Left cardiac atrium (tissue), 4 donors: ENCODE data around the gene DMBT1. TPM values are rescaled to one million over a fixed set of nuclear protein-coding genes. Genes with fewer than 3 reads are reported as not detected.
A peak's percentile ranks its signal among the peaks of the same experiment; 100 is the strongest.

Experiments used
- ATAC-seq, 2 donors: fragments of 200-7000 bp; cut with Tn5 transposase; one replicate each; pipeline ENCODE4 v1.9.1; 2020; ENCODE audit warnings: mild to moderate bottlenecking in 2 of 2, moderate library complexity in 2 of 2
- DNase-seq: peaks from one replicate; pipeline ENCODE4 v3.0.0-alpha.2; 2020
- intact Hi-C, 2 donors: fragments of 100-400 bp; cut with DNase I; formaldehyde crosslinking; loops; one replicate each; pipeline versions ENCODE4 v1.14.1 to v1.15.1; 2022 to 2023
- total RNA-seq, 2 donors: library from RNA; stranded (reverse); fragmentation: NEBNext Ultra II Directional; extraction: Animal tissue kit (Norgen Biotek cat#: 25700); gene quantifications; one replicate each; pipeline ENCODE4 v1.2.1, GENCODE V29; 2021
- donor health status: DM: no; HTN: yes; CAD: no.
- donor health status: DM: no; HTN: yes; CAD: no; lungs with severe emphysema.
- donor health status: DM: yes; HTN: yes; CAD: no.
- donor health status: Dilated cardiomyopathy.

Gene DMBT1
- total RNA-seq, 2 donors from 2014 or later = not detected

DNA sequence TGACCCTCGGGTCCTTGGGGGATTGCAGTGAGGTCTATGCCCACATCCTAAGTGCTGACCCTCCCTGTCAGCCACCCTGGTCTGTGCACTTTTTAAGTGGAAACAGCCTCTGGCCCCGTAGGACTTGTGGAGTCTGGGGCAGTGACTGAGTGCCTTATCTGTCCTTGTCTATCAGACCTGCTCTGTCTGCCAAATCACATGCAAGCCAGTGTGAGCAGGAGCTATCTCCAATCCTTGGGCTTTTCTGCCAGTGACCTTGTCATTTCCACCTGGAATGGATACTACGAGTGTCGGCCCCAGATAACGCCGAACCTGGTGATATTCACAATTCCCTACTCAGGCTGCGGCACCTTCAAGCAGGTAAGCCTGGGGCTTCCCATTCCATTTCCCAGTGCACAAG is 76.4 kb downstream of the DMBT1 start:
- intact Hi-C loops = no loop called here
- DNase-seq (no peak), ATAC-seq (peak; percentile 70 to 79)

GRCh38 chr10:122637376-122637775 is 76.8 kb downstream of the DMBT1 start:
- ATAC-seq (peak in 1 of 2 donors; percentile 52), DNase-seq (peak; percentile 45)
- intact Hi-C loops = no loop called here

DNA sequence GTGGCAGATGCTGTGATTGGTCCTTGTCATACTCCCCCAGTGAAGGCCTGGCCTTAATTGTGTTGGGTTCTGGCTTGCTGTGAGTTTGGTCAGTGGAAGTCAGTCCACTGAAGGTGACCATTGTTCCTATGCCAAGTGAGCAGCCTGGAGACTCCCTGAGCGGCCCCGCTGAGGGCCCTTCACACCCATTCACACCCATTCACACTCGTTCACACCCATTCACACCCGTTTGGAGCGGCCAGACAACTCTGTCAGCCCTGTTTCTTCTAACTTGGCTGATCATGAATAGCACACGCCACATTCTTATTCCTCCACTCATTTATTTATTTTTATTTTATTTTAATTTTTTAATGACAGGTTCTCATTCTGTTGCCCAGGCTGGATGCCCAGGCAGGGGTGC is 77.6 kb downstream of the DMBT1 start:
- intact Hi-C loops = no loop called here
- ATAC-seq (no peak), DNase-seq (no peak)

DNA sequence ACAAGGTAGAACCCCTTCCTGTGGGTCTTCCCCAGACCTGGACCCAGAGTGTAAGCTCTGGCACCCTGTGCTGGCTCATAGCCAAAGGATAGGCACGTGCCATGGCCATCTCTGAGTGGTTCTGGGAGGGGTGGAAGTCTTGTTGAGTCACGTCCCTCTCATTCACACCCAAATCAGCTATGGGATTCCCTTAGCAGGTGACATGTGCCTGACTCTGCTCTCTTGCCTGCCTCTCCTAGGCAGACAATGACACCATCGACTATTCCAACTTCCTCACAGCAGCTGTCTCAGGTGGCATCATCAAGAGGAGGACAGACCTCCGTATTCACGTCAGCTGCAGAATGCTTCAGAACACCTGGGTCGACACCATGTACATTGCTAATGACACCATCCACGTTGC is 79.2 kb downstream of the DMBT1 start:
- ATAC-seq = no peak

DNA sequence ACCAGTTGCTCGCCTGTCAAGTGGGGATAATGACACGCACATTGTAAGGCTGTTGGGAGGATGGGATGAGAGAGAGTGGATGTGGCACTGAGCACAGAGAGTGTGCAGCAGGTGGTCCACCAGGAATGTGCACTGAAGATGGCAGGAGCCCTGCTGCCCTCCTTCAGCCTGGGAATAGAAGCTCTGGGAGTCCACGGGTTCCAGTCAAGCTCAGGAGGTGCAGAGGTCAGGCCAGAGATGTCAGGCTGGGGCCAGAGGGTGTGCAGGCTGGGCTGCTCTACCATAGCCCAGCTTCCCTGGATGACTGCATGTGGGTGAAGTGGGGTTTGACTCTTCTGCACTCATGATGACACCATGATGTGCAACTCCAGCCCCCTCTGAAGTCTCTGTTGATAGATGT is 80.4 kb downstream of the DMBT1 start:
- ATAC-seq (no peak), DNase-seq (no peak)
- intact Hi-C loops = no loop called here

More for the DNA sequence above, 79.2 kb downstream of the DMBT1 start:
- intact Hi-C loops = no loop called here
- DNase-seq = no peak

DNA sequence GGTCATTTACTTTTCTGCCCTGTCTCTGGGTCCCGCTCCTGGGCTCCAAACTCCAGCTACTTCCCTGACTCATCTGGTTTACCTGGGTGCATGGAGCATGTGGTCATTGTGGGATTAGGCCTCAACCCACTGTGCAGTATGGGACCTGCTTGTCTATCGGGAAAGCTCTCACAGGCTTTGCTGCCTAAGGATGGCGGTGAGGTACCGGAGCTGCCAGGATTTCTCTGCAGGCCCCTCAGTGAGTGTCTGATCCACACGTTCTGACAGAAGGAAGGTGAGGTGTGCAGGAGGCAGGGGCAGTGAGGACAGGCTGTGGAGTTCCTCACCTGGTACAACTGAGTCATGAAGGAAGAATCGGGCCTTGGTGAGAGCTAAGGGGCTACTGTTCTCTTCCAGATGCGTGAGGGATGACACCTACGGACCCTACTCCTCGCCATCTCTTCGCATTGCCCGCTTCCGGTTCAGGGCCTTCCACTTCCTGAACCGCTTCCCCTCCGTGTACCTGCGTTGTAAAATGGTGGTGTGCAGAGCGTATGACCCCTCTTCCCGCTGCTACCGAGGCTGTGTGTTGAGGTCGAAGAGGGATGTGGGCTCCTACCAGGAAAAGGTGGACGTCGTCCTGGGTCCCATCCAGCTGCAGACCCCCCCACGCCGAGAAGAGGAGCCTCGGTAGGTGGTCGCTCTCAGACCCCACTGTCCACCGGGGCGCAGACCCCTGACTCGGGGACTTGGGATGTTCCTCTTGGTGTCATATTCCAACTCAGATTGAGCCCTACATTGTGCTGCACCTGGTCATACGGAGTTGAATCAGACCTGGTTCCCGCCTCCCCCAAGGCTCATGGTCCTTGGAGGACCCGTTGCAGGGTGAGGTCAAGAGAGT is 82.4 kb downstream of the DMBT1 start:
- intact Hi-C loops = no loop called here
- no peak for ATAC-seq
- DNase-seq = no peak

GRCh38 chr10:122643931-122644534 is 83.5 kb downstream of the DMBT1 start:
- intact Hi-C loops = no loop called here
- DNase-seq (no peak), ATAC-seq (no peak)

- no peak for DNase-seq
- no peak for ATAC-seq
- intact Hi-C loops = loop anchor here in 1 of 2 donors (5.0 kb wide), 1 partner anchor 911 kb away; no protein-coding TSS in a partner anchor
Observed at GRCh38 chr10:122646511-122647382, 86.2 kb downstream of the DMBT1 start.

DNA sequence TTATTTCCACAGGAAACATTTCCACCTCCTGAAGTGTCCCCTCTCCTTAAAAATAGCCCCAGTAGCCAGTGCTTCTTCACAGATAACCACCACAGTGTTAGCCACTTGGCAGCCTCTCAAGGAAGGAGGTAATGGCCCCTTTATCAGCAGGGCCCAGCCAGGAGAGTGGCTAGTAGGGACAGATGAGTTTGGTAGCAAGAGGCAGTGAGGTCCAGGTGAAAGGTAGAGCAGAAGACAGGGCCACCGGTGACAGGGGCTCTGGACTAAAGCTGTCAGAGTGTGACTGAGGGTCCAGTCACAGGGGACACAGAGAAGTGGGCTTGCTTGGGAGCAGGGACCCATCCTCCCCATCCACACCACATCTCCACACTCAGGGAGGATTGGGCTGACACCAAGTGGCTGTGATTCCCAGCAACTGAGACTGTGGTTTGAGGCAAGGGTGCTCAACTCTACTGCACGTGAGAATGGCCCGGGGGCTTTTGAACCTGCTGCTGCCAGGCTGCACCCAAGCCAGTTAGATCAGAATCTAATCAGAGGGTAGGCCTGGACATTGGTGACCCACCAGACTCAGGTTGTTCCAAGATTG is 86.9 kb downstream of the DMBT1 start:
- intact Hi-C loops = loop anchor here in 1 of 2 donors (5.0 kb wide), 1 partner anchor 910 kb away; no protein-coding TSS in a partner anchor
- DNase-seq (no peak), ATAC-seq (no peak)

- DNase-seq (peak; percentile 57), ATAC-seq (peak; percentile 63 to 73)
- intact Hi-C loops = loop anchor here in 1 of 2 donors (1.0 to 5.0 kb wide), 2 partner anchors 55 to 908 kb away; no protein-coding TSS in a partner anchor
Observed at GRCh38 chr10:122648599-122649428, 88.3 kb downstream of the DMBT1 start.

GRCh38 chr10:122649903-122650302 is 89.3 kb downstream of the DMBT1 start:
- DNase-seq (no peak), ATAC-seq (no peak)
- intact Hi-C loops = loop anchor here (5.0 kb wide), 2 partner anchors 47 to 907 kb away; partner anchors contain the start of gene C10orf120 (in 1 of the 2)

GRCh38 chr10:122650331-122650730 is 89.8 kb downstream of the DMBT1 start:
- DNase-seq (no peak), ATAC-seq (no peak)
- intact Hi-C loops = loop anchor here in 1 of 2 donors (5.0 kb wide), 1 partner anchor 47 kb away; the partner anchor contains the start of gene C10orf120

GRCh38 chr10:122655524-122656307 is 95.2 kb downstream of the DMBT1 start:
- intact Hi-C loops = no loop called here
- DNase-seq (no peak), ATAC-seq (peak in 1 of 2 donors; percentile 25)

- intact Hi-C loops = no loop called here
- ATAC-seq = no peak
- no peak for DNase-seq
Observed at GRCh38 chr10:122656308-122656705, 95.8 kb downstream of the DMBT1 start.

DNA sequence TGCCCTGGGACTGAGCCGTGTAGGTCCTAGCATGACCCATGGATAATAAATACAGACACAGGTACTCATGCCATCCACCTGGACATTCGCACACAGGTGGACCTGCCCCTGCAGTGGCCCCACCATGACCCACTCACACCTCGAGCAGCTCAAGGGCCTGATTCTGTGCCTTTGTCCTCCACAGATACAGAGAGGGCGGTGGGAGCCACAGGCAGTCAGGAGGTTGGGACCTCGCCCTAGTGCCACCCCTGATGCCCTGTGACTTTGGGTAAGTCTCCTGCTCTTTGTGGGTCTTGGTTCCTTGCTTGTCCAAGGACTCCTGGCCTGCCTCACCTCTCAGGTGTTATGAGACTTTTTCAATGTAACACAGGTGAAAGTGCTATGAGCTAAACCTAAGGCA is 96.2 kb downstream of the DMBT1 start:
- DNase-seq = no peak
- intact Hi-C loops = no loop called here
- ATAC-seq = no peak

- ATAC-seq (no peak), DNase-seq (no peak)
- intact Hi-C loops = no loop called here
Observed at GRCh38 chr10:122657255-122657654, 96.7 kb downstream of the DMBT1 start.

DNA sequence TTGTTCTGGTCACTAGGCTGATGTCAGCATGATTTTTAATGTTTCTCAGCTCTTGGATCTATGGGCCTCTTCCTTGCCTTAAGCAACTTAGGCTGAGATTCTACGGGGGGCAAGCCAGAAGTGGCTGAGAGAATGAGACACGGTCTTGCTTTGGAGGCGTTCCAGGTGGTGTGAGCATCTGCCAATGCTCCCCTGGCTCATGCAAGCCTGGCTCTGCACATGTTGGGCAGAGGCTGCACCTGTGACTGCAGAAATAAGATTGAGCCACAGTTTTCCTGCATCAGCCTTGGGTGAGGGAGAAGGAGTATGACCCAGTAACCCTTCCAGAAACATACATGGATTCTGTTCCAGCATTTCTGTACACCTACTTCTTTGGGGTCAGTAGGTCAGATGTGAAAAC is 97.2 kb downstream of the DMBT1 start:
- DNase-seq (no peak), ATAC-seq (no peak)
- intact Hi-C loops = no loop called here
